Keratinocyte (primary cell): ENCODE results near the gene BBOX1. TPM values are rescaled to one million over a fixed set of nuclear protein-coding genes. Genes with fewer than 3 reads are reported as not detected.

ENCODE experiments used
- DNase-seq: peaks from one replicate; pipeline ENCODE4 v3.0.0-alpha.2; 2011; ENCODE audit warnings: low read depth, missing footprints, low spot score
- FAIRE-seq: peaks from 2 replicates; lab custom pipeline; 2011; peaks lifted over from hg19 to GRCh38; lab: Jason Lieb, UNC
- H2AFZ ChIP-seq: 2 replicates; pipeline ENCODE4 v1.6.0; 2012; ENCODE audit warnings: low read length, control low read depth, inconsistent platforms; ENCODE audit not compliant: control insufficient read depth
- H3K27ac ChIP-seq: 2 replicates; pipeline ENCODE4 v1.5.1; 2011; ENCODE audit warnings: low read length; ENCODE audit not compliant: control insufficient read depth, insufficient read depth
- H3K27me3 ChIP-seq: 3 replicates; pipeline ENCODE4 v1.6.0; 2011; ENCODE audit warnings: low read length; ENCODE audit not compliant: control insufficient read depth, insufficient read depth; ENCODE audit errors: extremely low read depth
- H3K36me3 ChIP-seq, 2 experiments: 2 replicates in 1 of 2; 3 replicates in 1 of 2; pipeline ENCODE4 v1.5.1; 2011; ENCODE audit warnings: low read length in 2 of 2, mild to moderate bottlenecking in 1 of 2; ENCODE audit not compliant: control insufficient read depth in 2 of 2, insufficient read depth in 2 of 2; ENCODE audit errors: extremely low read depth in 1 of 2
- H3K4me1 ChIP-seq: 3 replicates; pipeline ENCODE4 v1.5.1; 2011; ENCODE audit warnings: low read length; ENCODE audit not compliant: control insufficient read depth, insufficient read depth; ENCODE audit errors: extremely low read depth
- H3K4me2 ChIP-seq: 3 replicates; pipeline ENCODE4 v1.6.0; 2011; ENCODE audit warnings: low read depth, low read length; ENCODE audit not compliant: control insufficient read depth, insufficient read depth; ENCODE audit errors: extremely low read depth
- H3K4me3 ChIP-seq, 3 experiments: fragments of 200-600 bp in 1 of 3; sonication (generic) in 1 of 3; 2 replicates in 2 of 3; 3 replicates in 1 of 3; pipeline ENCODE4 v1.5.1; 2011 to 2016; ENCODE audit warnings: low read length in 3 of 3, mild to moderate bottlenecking in 3 of 3, control low read depth in 2 of 3, inconsistent platforms in 1 of 3, low read depth in 1 of 3, mixed read lengths in 1 of 3, mixed run types in 1 of 3, moderate library complexity in 1 of 3; ENCODE audit not compliant: control insufficient read depth in 2 of 3, insufficient read depth in 2 of 3; ENCODE audit errors: extremely low read depth in 1 of 3
- H3K79me2 ChIP-seq: 2 replicates; pipeline ENCODE4 v1.6.0; 2012; ENCODE audit warnings: low read length; ENCODE audit not compliant: control insufficient read depth, insufficient read depth
- H3K9ac ChIP-seq: 3 replicates; pipeline ENCODE4 v1.6.0; 2011; ENCODE audit warnings: low read length; ENCODE audit not compliant: control insufficient read depth, insufficient read depth; ENCODE audit errors: extremely low read depth
- H3K9me1 ChIP-seq: 3 replicates; pipeline ENCODE4 v1.6.0; 2011; ENCODE audit warnings: low read length; ENCODE audit not compliant: control insufficient read depth, insufficient read depth; ENCODE audit errors: extremely low read depth
- H3K9me3 ChIP-seq: 2 replicates; pipeline ENCODE4 v1.5.1; 2012; ENCODE audit warnings: low read depth, low read length; ENCODE audit not compliant: control insufficient read depth
- H4K20me1 ChIP-seq: 3 replicates; pipeline ENCODE4 v1.6.0; 2011; ENCODE audit warnings: low read length; ENCODE audit not compliant: control insufficient read depth, insufficient read depth; ENCODE audit errors: extremely low read depth
- CTCF ChIP-seq, 3 experiments: IDR thresholded peaks in 1 of 3; conservative IDR thresholded peaks in 1 of 3; optimal IDR thresholded peaks in 1 of 3; 2 replicates in 2 of 3; 3 replicates in 1 of 3; pipeline versions ENCODE3 to v1.5.1; 2011; ENCODE audit warnings: low read length in 3 of 3, mild to moderate bottlenecking in 3 of 3, moderate library complexity in 2 of 3, control low read depth in 1 of 3, inconsistent platforms in 1 of 3; ENCODE audit not compliant: insufficient read depth in 2 of 3; ENCODE audit errors: extremely low read depth in 1 of 3
- EZH2 ChIP-seq: IDR thresholded peaks from one replicate; pipeline ENCODE4 v1.6.1; 2012; ENCODE audit warnings: inconsistent platforms, mild to moderate bottlenecking, low read length, moderate library complexity
- dilution Hi-C: fragments of 300-500 bp; cut with MboI; formaldehyde crosslinking; loops from one replicate; pipeline ENCODE4 v1.7.0; 2020; ENCODE audit warnings: low sequenced_read_pairs; ENCODE audit not compliant: extremely low pct_ligation_motif_present
- polyA plus RNA-seq, 5 experiments: library from polyadenylated mRNA; depleted of rRNA in 3 of 5; stranded (reverse) in 3 of 5; stranded (forward) in 1 of 5; unstranded in 1 of 5; fragments of >200 nt; gene quantifications; 1 replicate in 1 of 5; 2 replicates in 3 of 5; 3 replicates in 1 of 5; pipeline versions ENCODE4 v1.2.1 to v1.2.3, GENCODE V29; 2011 to 2012; ENCODE audit warnings: missing spikeins in 2 of 5, low read depth in 1 of 5, low replicate concordance in 1 of 5

The BBOX1 gene
- polyA plus RNA-seq, 1 donor (not counting 4 experiments of a cell fraction or from before 2014, with no cell fraction given), result 2.4 TPM

- H3K9me1 ChIP-seq, result no peaks in the 10 kb centered on the region
- H3K79me2 ChIP-seq, result no peaks in the 10 kb centered on the region
- FAIRE-seq (no peak), DNase-seq (no peak)
- H4K20me1 ChIP-seq, result no peaks in the 10 kb centered on the region
- H3K4me2 ChIP-seq, result no peak overlapping the region
- H2AFZ ChIP-seq, result no peak overlapping the region
- no peaks in the 10 kb centered on the region for H3K4me1 ChIP-seq
- H3K27me3 ChIP-seq, result no peaks in the 10 kb centered on the region
- no peak overlapping the region for H3K27ac ChIP-seq
- no peaks in the 10 kb centered on the region for H3K36me3 ChIP-seq
- H3K4me3 ChIP-seq, result no peak overlapping the region
- H3K9ac ChIP-seq, result no peak overlapping the region
- TF ChIP-seq CTCF (optimal IDR thresholded peaks at IDR 0.05 in 1 of 3, IDR thresholded peaks at IDR 0.05 in 1 of 3, conservative IDR thresholded peaks at IDR 0.05 in 1 of 3; ENCODE audit: extremely low read depth in 1 of 3, insufficient read depth in 2 of 3, low read length in 3 of 3) (no peak), EZH2 (no peak)
- dilution Hi-C loops, result no loop called here
- H3K9me3 ChIP-seq, result no peaks in the 10 kb centered on the region
Measured at GRCh38 chr11:27046956-27047355, 6.3 kb downstream of the BBOX1 start.

GRCh38 chr11:27052668-27053067 is 12.1 kb downstream of the BBOX1 start:
- H3K4me3 ChIP-seq, result no peak overlapping the region
- FAIRE-seq, result no peak

More at GRCh38 chr11:27052668-27053067, 12.1 kb downstream of the BBOX1 start:
- no peak overlapping the region for H3K4me2 ChIP-seq
- H3K4me1 ChIP-seq, result no peaks in the 10 kb centered on the region
- no peak for TF ChIP-seq EZH2
- no peak for TF ChIP-seq CTCF (optimal IDR thresholded peaks at IDR 0.05 in 1 of 3, IDR thresholded peaks at IDR 0.05 in 1 of 3, conservative IDR thresholded peaks at IDR 0.05 in 1 of 3; ENCODE audit: extremely low read depth in 1 of 3, insufficient read depth in 2 of 3, low read length in 3 of 3)
- no peaks in the 10 kb centered on the region for H3K9me1 ChIP-seq
- H3K27ac ChIP-seq, result no peak overlapping the region
- dilution Hi-C loops, result no loop called here
- H3K79me2 ChIP-seq, result no peaks in the 10 kb centered on the region
- H4K20me1 ChIP-seq, result no peaks in the 10 kb centered on the region
- DNase-seq, result no peak
- H3K27me3 ChIP-seq, result no peaks in the 10 kb centered on the region
- H3K9ac ChIP-seq, result no peak overlapping the region
- no peaks in the 10 kb centered on the region for H3K36me3 ChIP-seq
- no peaks in the 10 kb centered on the region for H3K9me3 ChIP-seq
- H2AFZ ChIP-seq, result no peak overlapping the region
